Endothelial cell of umbilical vein (primary cell): Measurements from ENCODE around the gene ZDHHC14. TPM values are rescaled to one million over a fixed set of nuclear protein-coding genes. Genes with fewer than 3 reads are reported as not detected.

Experiments used
- BruUV-seq: library from RNA; stranded (reverse); fragments of 400-500 nt; replicated peaks from 2 replicates; lab custom pipeline; 2021; lab: Mats Ljungman, UMichigan
- CTCF ChIA-PET: fragments of 300-600, 350-600 bp; sonication (Branson Sonifier 250); formaldehyde crosslinking; loops from one replicate; lab custom pipeline; 2021; ENCODE audit warnings: antibody characterized with exemption, inconsistent platforms; lab: Charles Lee
- POLR2A ChIA-PET: fragments of 300-600, 350-600 bp; sonication (Branson Sonifier 250); formaldehyde crosslinking; loops from one replicate; lab custom pipeline; 2021; ENCODE audit warnings: antibody characterized with exemption, inconsistent platforms; lab: Charles Lee
- DNase-seq: peaks from one replicate; pipeline ENCODE4 v3.0.0-alpha.2; 2011; ENCODE audit warnings: low read depth, low spot score
- FAIRE-seq: peaks from 2 replicates; lab custom pipeline; 2011; peaks lifted over from hg19 to GRCh38; lab: Jason Lieb, UNC
- H2AFZ ChIP-seq: 2 replicates; pipeline ENCODE4 v1.6.0; 2012; ENCODE audit warnings: low read depth, low read length, control low read depth, inconsistent platforms
- H3K27ac ChIP-seq: 2 replicates; pipeline ENCODE4 v1.5.1; 2011; ENCODE audit warnings: low read depth, mild to moderate bottlenecking, control low read depth, low read length, moderate library complexity; ENCODE audit not compliant: insufficient read depth
- H3K27me3 ChIP-seq, 2 experiments: 2 replicates each; pipeline versions ENCODE4 v1.6.0 to v1.6.1; 2011; ENCODE audit warnings: low read length in 2 of 2, mixed read lengths in 1 of 2; ENCODE audit not compliant: control insufficient read depth in 2 of 2, insufficient read depth in 2 of 2
- H3K36me3 ChIP-seq, 2 experiments: 2 replicates in 1 of 2; 3 replicates in 1 of 2; pipeline ENCODE4 v1.5.1; 2011; ENCODE audit warnings: low read length in 2 of 2, mild to moderate bottlenecking in 1 of 2, moderate library complexity in 1 of 2; ENCODE audit not compliant: control insufficient read depth in 2 of 2, insufficient read depth in 2 of 2; ENCODE audit errors: extremely low read depth in 1 of 2
- H3K4me1 ChIP-seq: 3 replicates; pipeline ENCODE4 v1.5.1; 2011; ENCODE audit warnings: mild to moderate bottlenecking, low read length; ENCODE audit not compliant: control insufficient read depth, insufficient read depth; ENCODE audit errors: extremely low read depth
- H3K4me2 ChIP-seq: 2 replicates; pipeline ENCODE4 v1.6.1; 2011; ENCODE audit warnings: low read length, control low read depth, mixed read lengths; ENCODE audit not compliant: insufficient read depth
- H3K4me3 ChIP-seq, 3 experiments: fragments of 200-600 bp in 1 of 3; sonication (generic), shearing (Covaris generic) in 1 of 3; replicated peaks in 1 of 3; 2 replicates each; pipeline ENCODE4 v1.5.1; 2011 to 2016; ENCODE audit warnings: control low read depth in 3 of 3, low read length in 3 of 3, mild to moderate bottlenecking in 2 of 3, inconsistent platforms in 1 of 3, low read depth in 1 of 3, moderate library complexity in 1 of 3; ENCODE audit not compliant: insufficient read depth in 1 of 3
- H3K79me2 ChIP-seq: 2 replicates; pipeline ENCODE4 v1.6.0; 2012; ENCODE audit warnings: low read length, inconsistent platforms; ENCODE audit not compliant: control insufficient read depth, insufficient read depth
- H3K9ac ChIP-seq: replicated peaks from 2 replicates; pipeline ENCODE3; 2011; ENCODE audit warnings: low read length, control low read depth; ENCODE audit not compliant: insufficient read depth; ENCODE audit errors: extremely low read depth
- H3K9me1 ChIP-seq: replicated peaks from 3 replicates; pipeline ENCODE4 v1.6.0; 2011; ENCODE audit warnings: mild to moderate bottlenecking, low read length; ENCODE audit not compliant: control insufficient read depth, insufficient read depth; ENCODE audit errors: extremely low read depth
- H3K9me3 ChIP-seq: replicated peaks from 2 replicates; pipeline ENCODE4 v1.5.1; 2012; ENCODE audit warnings: low read length, inconsistent platforms; ENCODE audit not compliant: control insufficient read depth, insufficient read depth
- H4K20me1 ChIP-seq: replicated peaks from 2 replicates; pipeline ENCODE3; 2011; ENCODE audit warnings: mild to moderate bottlenecking, low read length; ENCODE audit not compliant: control insufficient read depth, insufficient read depth; ENCODE audit errors: extremely low read depth
- CTCF ChIP-seq, 2 donors: IDR thresholded peaks; 1 replicate in 1 of 2; 2 replicates in 1 of 2; pipeline ENCODE4 v1.5.1; 2011; ENCODE audit warnings: low read length in 2 of 2, mild to moderate bottlenecking in 2 of 2, moderate library complexity in 2 of 2, control low read depth in 1 of 2, inconsistent platforms in 1 of 2, low read depth in 1 of 2; ENCODE audit not compliant: insufficient read depth in 1 of 2; ENCODE audit errors: extremely low read depth in 1 of 2
- EZH2 ChIP-seq: IDR thresholded peaks from 2 replicates; pipeline ENCODE4 v1.6.1; 2012; ENCODE audit warnings: borderline replicate concordance, low read depth, mild to moderate bottlenecking, moderate library complexity, low read length, inconsistent platforms; ENCODE audit not compliant: severe bottlenecking
- FOS ChIP-seq: IDR thresholded peaks from 2 replicates; pipeline ENCODE4 v1.6.1; 2011; ENCODE audit warnings: mild to moderate bottlenecking, low read length, moderate library complexity, borderline replicate concordance; ENCODE audit not compliant: insufficient read depth
- GATA2 ChIP-seq: IDR thresholded peaks from 2 replicates; pipeline ENCODE4 v1.7.0; 2011; ENCODE audit warnings: low read depth, mild to moderate bottlenecking, moderate library complexity, mixed read lengths, low read length; ENCODE audit not compliant: insufficient read length, insufficient read depth
- JUN ChIP-seq: IDR thresholded peaks from 2 replicates; pipeline ENCODE4 v1.6.1; 2011; ENCODE audit warnings: borderline replicate concordance, low read depth; ENCODE audit not compliant: insufficient read length, insufficient read depth
- MYC ChIP-seq: IDR thresholded peaks from one replicate; pipeline ENCODE4 v1.6.1; 2011; ENCODE audit warnings: mild to moderate bottlenecking, low read depth, low read length
- POLR2AphosphoS5 ChIP-seq: IDR thresholded peaks from 2 replicates; pipeline ENCODE4 v1.6.1; 2012; ENCODE audit warnings: low read depth, mild to moderate bottlenecking, control low read depth, low read length, moderate library complexity; ENCODE audit not compliant: insufficient read depth
- dilution Hi-C: fragments of 300-500 bp; cut with MboI; formaldehyde crosslinking; loops from one replicate; pipeline ENCODE4 v1.15.0; 2019; ENCODE audit warnings: low sequenced_read_pairs; ENCODE audit not compliant: extremely low pct_ligation_motif_present
- intact Hi-C: fragments of 100-400 bp; cut with micrococcal nuclease; formaldehyde crosslinking; loops from one replicate; pipeline ENCODE4 v1.10.0; 2022
- polyA plus RNA-seq, 4 experiments: library from polyadenylated mRNA; depleted of rRNA in 3 of 4; stranded (reverse) in 3 of 4; unstranded in 1 of 4; fragments of >200 nt; gene quantifications; 2 replicates each; pipeline versions ENCODE4 v1.2.1 to v1.2.3, GENCODE V29; 2011 to 2012; ENCODE audit warnings: missing spikeins in 1 of 4
- total RNA-seq: library from RNA; stranded (reverse); gene quantifications from 2 replicates; pipeline ENCODE4 v1.2.3, GENCODE V29; 2021
- TF ChIP-seq, protein P1 (sequence below): IDR thresholded peaks from 2 replicates; pipeline ENCODE4 v1.6.1; 2011; ENCODE audit not compliant: insufficient read depth, insufficient read length

ZDHHC14 gene
- total and polyA plus RNA-seq, 2 donors (not counting 3 experiments of a cell fraction or from before 2014, with no cell fraction given): 23.0 to 25.6 TPM

GRCh38 chr6:157710604-157711003, 329.6 kb downstream of the ZDHHC14 start:
- CTCF ChIA-PET: no interaction called here
- Histone ChIP-seq H3K9me3 (no peaks in the 10 kb centered on the region), H3K4me1 (no peaks in the 10 kb centered on the region), H3K27me3 (peaks cover 0 to 2% of the 10 kb centered on the region in 2 experiments), H3K9ac (no peak overlapping the region), H3K4me3 (no peak overlapping the region), H4K20me1 (no peaks in the 10 kb centered on the region), H3K27ac (no peak overlapping the region), H3K79me2 (no peaks in the 10 kb centered on the region), H3K36me3 (no peaks in the 10 kb centered on the region), H3K4me2 (no peak overlapping the region), H2AFZ (no peak overlapping the region), H3K9me1 (no peaks in the 10 kb centered on the region)
- dilution Hi-C loops: no loop called here
- BruUV-seq: no TSS peak
- POLR2A ChIA-PET: no interaction called here
- intact Hi-C loops: no loop called here
- no peak for FAIRE-seq
- TF ChIP-seq EZH2: no peak
- TF ChIP-seq POLR2AphosphoS5: no peak
- no peak for TF ChIP-seq FOS
- TF ChIP-seq GATA2: no peak
- no peak for TF ChIP-seq JUN
- TF ChIP-seq MYC: no peak
- TF ChIP-seq, protein P1, sequence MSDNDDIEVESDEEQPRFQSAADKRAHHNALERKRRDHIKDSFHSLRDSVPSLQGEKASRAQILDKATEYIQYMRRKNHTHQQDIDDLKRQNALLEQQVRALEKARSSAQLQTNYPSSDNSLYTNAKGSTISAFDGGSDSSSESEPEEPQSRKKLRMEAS: no peak
- TF ChIP-seq CTCF (IDR thresholded peaks at IDR 0.05; ENCODE audit: extremely low read depth in 1 of 2, insufficient read depth in 1 of 2, low read depth in 1 of 2, low read length in 2 of 2): no peak
- DNase-seq: no peak
